ENCODE results near the gene INTS1.

- TF ChIP-seq EP300 (IDR thresholded peaks at IDR 0.05; ENCODE audit: low read depth), result no peak
- TF ChIP-seq POLR2AphosphoS5 (IDR thresholded peaks at IDR 0.05), result no peak
Measured at GRCh38 chr7:1545417-1546246, 41.4 kb upstream of the INTS1 start.

Data from transverse colon (tissue), 3 donors.